ENCODE measurements around the gene PFDN6. TPM values are rescaled to one million over a fixed set of nuclear protein-coding genes. Genes with fewer than 3 reads are reported as not detected.

The PFDN6 gene
- total and polyA plus RNA-seq, 9 of the 15 experiments (the other 6 are each of a cell fraction or from before 2014, with no cell fraction given) = 6.8 to 475 (median 216) TPM

DNA sequence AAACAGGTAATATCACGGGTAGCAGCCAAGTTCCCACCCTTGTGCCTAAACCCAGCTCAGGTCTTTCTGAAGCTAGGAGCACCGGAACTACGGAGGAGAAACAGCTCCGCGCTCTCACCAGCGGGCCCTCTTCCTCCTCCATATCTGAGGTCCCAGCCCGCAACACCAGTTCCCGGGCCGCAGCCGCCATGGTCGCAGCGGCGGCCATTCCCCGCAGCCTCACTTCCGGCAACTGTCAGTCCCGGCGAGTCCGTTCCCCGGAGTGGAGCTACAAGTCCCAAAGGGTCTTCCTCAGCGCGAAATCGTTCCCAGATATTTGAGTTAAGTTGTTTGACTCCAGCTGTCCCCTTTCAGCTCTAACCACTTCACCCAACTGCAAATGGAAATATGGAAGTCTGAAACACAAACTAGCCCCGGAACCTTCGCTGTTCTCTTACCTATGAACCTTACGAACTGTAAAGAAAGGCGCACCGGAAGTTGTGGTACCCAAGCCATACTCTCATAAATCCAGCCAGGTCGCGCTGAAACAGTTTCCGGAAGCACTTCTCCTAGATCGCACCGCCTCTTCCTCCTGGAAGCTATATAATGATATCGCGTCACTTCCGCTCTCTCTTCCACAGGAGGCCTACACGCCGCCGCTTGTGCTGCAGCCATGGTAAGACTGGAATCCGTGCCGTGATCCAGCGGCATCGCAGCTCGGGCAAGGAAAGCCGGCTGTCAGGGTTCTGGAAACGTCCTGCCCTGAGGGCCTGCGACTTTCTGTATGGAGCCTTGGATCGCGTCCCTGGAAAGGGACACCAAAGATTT lies 17.7 kb upstream of the PFDN6 start, which contains the start of the genes RPS18 and VPS52 (continued):
- TF ChIP-seq PBX2 (CRISPR knock-in tag; IDR thresholded peaks at IDR 0.05; ENCODE audit: low read depth) = no peak
- TF ChIP-seq PBX2 (tag; conservative IDR thresholded peaks at IDR 0.05; ENCODE audit: low read depth) = peak; percentile 95
- no peak; the same call in 1 of the 2 replicates for TF ChIP-seq MED1 (CRISPR knock-in tag; IDR thresholded peaks at IDR 0.05; ENCODE audit: borderline replicate concordance)
- TF ChIP-seq HLTF (IDR thresholded peaks at IDR 0.05) = 0 out of 2 replicates have a peak, but pooled peaks have one; percentile 46
- peak; percentile 85 for TF ChIP-seq ETV5 (CRISPR knock-in tag; IDR thresholded peaks at IDR 0.05; ENCODE audit: low read depth)
- no peak for TF ChIP-seq ZNF696 (CRISPR knock-in tag; conservative IDR thresholded peaks at IDR 0.05)
- peak; percentile 95 for TF ChIP-seq E2F1 (CRISPR knock-in tag; IDR thresholded peaks at IDR 0.05)
- peak; percentile 93; the same call in 1 of the 2 replicates for TF ChIP-seq POLR2AphosphoS2 (IDR thresholded peaks at IDR 0.05; ENCODE audit: low read length)
- TF ChIP-seq, protein P1, sequence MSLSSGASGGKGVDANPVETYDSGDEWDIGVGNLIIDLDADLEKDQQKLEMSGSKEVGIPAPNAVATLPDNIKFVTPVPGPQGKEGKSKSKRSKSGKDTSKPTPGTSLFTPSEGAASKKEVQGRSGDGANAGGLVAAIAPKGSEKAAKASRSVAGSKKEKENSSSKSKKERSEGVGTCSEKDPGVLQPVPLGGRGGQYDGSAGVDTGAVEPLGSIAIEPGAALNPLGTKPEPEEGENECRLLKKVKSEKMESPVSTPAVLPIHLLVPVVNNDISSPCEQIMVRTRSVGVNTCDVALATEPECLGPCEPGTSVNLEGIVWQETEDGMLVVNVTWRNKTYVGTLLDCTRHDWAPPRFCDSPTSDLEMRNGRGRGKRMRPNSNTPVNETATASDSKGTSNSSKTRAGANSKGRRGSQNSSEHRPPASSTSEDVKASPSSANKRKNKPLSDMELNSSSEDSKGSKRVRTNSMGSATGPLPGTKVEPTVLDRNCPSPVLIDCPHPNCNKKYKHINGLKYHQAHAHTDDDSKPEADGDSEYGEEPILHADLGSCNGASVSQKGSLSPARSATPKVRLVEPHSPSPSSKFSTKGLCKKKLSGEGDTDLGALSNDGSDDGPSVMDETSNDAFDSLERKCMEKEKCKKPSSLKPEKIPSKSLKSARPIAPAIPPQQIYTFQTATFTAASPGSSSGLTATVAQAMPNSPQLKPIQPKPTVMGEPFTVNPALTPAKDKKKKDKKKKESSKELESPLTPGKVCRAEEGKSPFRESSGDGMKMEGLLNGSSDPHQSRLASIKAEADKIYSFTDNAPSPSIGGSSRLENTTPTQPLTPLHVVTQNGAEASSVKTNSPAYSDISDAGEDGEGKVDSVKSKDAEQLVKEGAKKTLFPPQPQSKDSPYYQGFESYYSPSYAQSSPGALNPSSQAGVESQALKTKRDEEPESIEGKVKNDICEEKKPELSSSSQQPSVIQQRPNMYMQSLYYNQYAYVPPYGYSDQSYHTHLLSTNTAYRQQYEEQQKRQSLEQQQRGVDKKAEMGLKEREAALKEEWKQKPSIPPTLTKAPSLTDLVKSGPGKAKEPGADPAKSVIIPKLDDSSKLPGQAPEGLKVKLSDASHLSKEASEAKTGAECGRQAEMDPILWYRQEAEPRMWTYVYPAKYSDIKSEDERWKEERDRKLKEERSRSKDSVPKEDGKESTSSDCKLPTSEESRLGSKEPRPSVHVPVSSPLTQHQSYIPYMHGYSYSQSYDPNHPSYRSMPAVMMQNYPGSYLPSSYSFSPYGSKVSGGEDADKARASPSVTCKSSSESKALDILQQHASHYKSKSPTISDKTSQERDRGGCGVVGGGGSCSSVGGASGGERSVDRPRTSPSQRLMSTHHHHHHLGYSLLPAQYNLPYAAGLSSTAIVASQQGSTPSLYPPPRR (CRISPR knock-in tag; IDR thresholded peaks at IDR 0.05; ENCODE audit: borderline replicate concordance) = no peak; the same call in 1 of the 2 replicates
- peak; percentile 98 for TF ChIP-seq GTF2E2 (tag; IDR thresholded peaks at IDR 0.05)
- TF ChIP-seq ZNF445 (CRISPR knock-in tag; IDR thresholded peaks at IDR 0.05; ENCODE audit: low read depth) = no peak
- peak in 1 of 2 experiments; percentile 18; a peak in 1 of 4 replicates for TF ChIP-seq NRF1 (conservative IDR thresholded peaks at IDR 0.05 in 1 of 2, IDR thresholded peaks at IDR 0.05 in 1 of 2)
- no peak; the same call in 1 of the 2 replicates for TF ChIP-seq PATZ1 (CRISPR knock-in tag; IDR thresholded peaks at IDR 0.05; ENCODE audit: borderline replicate concordance)
- peak; percentile 86; the same call in 1 of the 2 replicates for TF ChIP-seq CBX1 (IDR thresholded peaks at IDR 0.05; ENCODE audit: low read depth)
- peak; percentile 81 for TF ChIP-seq TARDBP (IDR thresholded peaks at IDR 0.05)
- no peak for TF ChIP-seq RBM17 (IDR thresholded peaks at IDR 0.05; ENCODE audit: borderline replicate concordance, low read depth, low read length)

All from K562 (cell line).